T-helper 22 cell (primary cell): ENCODE measurements around the gene LIN54.
"Not testable (repeated sequence)": the region's sequence is repeated elsewhere in the genome, so short reads cannot be mapped to it uniquely, and the experiment has no call there.

Source experiments
- DNase-seq: peaks from one replicate; pipeline ENCODE4 v3.0.0-alpha.2; 2020; ENCODE audit warnings: low read depth

Gene LIN54

DNA sequence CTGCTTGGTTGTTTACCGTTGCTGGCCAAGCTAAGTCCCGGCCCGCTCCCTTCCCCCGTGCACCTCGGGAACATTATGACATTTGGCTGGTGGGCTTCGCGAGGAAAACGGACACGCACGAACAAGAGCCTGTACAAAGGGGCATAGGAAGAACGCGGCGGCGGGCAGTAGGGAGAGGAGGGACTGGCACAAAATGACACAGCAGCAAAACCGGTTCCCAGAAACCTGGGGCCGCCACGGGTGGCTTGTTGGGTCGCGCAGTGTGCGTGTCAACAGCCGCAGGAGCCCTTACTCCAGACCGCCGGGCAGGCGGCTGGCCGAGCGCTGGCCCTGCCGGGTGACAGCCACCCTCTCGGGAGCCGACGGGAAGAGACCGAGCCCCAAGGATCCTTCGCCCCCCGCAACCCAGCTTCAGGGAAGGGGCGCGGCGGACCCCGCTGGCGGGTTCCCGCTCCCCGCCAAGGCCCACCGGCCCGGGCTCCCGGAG lies 1.6 kb upstream of the LIN54 start:
- DNase-seq, result no peak

DNA sequence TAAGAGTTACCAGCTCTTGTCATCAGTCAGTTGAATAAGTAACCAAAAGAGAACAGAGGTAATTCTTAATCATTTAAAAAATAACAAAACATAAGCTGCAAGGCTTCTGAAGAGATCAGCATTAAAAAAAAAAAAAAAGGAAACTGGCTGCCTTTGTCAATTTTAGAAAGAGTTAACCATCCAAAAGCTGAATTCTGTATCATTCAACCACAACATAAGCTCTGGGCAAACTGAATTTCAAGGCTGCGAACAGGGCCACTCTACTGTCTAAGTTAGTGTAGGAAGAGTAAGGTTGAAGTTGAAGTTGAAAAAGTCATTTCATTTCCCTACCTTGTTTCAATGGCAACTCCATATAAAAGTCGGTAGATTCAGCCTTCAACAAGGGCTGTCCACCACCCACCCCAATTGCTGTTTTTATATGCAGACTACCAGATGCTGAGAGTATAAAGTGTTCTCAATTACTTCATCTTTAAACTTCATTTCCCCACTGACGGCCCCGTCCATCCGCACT lies 1.1 kb upstream of the LIN54 start:
- DNase-seq, result no peak

- no peak for DNase-seq
Observed at GRCh38 chr4:83010111-83010521, 507 bp downstream of the LIN54 start.

DNA sequence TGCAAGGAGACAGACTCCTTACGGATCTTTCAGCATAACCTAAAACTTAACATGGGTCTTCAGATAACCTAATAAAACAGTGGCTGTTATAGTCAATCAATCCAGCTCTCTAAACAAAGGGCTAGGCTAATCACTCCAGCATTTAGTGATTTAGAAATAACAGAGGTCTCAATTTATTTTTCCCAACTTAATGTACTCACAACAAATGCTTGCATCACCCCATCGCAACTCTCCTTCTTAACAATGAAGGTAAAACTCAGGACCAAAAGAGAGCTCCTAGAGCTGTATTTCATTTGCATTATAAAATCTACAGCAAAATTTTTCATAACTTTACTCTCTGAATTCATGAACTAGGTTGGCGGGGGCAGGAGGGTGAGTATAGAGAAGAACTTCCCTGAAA lies 1.1 kb downstream of the LIN54 start:
- no peak for DNase-seq

GRCh38 chr4:83003044-83003791 lies 7.4 kb downstream of the LIN54 start:
- not testable (repeated sequence) for DNase-seq

DNA sequence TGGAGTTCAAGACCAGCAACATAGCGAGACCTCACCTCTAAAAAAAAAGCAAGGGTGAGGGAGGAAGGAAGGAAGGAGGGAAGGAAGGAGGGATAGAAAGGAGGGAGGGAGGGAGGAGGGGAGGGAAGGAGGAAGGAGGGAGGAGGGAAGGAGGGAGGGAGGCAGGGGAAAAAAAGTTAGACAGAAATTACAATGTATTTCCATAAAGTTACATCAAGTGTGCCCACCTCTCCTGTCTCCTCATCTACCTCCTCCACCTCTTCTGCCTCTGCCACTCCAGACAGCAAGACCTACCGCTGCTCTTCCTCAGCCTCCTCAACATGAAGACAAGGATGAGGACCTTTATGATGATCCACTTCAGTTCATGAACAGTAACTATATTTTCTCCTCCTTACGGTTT lies 8.3 kb downstream of the LIN54 start:
- DNase-seq, result no peak

- no peak for DNase-seq
Observed at GRCh38 chr4:82998898-82999297, 11.7 kb downstream of the LIN54 start.

GRCh38 chr4:82994834-82995233 lies 15.8 kb downstream of the LIN54 start:
- DNase-seq, result no peak

DNA sequence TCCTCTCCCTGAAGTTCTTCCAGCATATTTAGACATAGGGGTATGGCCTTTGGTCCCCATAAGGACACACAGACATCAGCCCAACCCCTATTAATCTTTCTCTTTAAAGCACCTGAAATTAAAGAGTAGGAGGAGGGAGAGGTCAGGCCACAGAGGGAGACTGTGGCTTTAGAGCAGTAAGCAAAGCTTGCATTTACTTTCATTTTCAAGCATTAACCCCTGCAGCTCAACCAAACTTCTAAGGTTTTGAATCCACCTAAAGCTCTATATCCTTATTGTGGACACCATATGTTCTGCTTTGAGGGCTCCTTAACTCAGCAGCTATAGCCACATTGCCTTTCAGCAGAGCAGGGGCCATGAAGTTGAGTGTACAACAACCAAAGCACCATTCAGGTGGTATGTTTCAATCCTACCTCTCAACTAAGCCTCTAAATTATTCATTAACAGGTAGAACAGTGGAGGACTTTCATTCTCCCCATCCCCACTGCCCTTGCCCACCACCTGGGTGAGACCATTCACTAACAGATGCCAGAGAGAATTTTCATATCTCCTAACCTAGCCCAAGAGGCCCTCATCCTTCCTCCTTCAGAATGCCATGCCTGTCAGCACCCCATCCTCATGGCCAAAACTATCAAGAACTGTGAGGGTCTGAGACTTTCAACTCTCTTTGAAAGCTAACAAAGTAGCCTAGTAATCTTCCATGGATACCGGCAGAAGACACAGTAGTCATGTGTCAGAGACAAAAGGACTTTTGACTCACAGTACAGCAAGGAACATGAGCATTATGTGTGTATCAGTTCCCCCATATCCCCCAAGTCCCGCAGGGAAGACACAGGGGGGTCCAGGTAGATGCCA lies 20.8 kb downstream of the LIN54 start:
- DNase-seq, result no peak

DNA sequence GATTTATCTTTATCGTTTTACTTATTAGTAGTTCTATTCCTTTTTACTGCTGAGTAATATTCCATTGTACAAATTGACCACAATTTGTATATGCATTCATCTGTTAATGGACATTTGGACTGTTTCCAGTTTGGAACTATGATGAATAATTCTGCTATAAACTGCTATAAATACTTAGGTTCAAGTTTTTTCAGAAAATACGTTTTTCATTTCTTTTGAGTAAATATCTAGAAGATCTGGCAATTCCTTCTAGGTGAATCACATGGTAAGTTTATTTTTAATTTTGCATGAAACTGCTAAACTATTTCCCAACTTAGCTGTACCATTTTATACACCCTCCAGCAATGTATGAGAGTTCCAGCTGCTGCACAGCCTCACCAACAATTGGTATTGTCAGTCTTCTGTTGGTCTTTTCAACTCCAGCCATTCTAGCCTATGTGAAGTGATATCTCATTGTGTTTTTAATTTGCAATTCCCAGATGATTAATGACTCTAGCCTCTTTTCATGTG lies 22.2 kb downstream of the LIN54 start:
- no peak for DNase-seq

- DNase-seq, result not testable (repeated sequence)
Observed at GRCh38 chr4:82987519-82987918, 23.1 kb downstream of the LIN54 start.

DNA sequence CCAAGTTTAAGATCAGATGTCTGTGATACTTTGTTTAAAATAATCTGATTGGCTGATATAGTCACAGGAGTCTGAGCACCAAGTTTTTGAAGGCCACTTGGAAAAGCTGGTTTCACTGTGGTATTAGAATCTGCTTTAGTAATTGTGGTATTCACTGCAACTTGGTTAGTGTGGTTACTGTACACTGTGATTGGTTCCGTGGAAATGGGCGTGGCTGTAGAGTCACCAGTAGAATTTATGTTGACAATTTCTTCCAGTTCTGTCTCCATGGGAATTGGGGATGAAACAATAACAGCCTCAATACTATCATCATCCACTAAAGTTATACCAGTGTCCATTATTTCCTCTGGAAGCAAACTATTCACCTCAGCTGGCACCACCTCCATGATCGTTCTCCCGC lies 26.2 kb downstream of the LIN54 start:
- no peak for DNase-seq

GRCh38 chr4:82983444-82983843 lies 27.2 kb downstream of the LIN54 start:
- DNase-seq, result no peak

DNA sequence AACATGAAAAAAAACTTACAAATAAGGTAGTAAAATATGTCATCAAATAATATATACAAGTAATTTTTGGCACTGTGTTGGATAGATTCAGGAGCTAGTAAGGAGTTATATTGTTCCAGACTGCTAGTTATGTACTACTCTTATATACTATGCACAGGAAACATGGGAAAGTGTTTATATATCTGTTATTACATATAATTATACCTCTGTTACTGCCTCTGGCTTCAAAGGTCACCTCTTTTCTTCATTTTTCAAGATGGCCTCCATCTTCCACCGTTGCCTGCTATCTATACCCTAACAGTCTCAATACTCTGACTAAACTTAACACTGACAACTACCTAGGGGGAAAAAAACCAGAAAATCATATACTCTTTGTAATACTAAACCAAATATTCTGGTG lies 29.5 kb downstream of the LIN54 start:
- DNase-seq, result no peak

DNA sequence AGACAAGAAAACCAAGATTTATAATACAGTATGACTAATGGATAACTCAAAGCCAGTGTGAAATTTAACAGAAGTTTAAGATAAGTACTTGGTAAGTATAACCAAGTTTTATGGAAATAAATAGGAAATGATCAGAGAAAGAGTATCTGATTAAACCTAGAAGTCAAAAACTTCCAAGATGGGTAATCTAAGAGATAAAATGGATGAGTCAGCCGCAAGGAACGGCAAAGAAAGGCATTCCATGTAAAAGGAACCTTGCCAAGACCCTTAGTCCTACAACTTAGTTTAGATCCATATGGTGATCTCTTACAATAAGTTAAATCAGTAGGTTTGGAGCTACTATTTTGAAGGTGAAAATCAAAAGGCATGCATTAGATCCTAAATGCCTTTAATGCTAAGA lies 34.8 kb downstream of the LIN54 start:
- DNase-seq, result no peak

DNA sequence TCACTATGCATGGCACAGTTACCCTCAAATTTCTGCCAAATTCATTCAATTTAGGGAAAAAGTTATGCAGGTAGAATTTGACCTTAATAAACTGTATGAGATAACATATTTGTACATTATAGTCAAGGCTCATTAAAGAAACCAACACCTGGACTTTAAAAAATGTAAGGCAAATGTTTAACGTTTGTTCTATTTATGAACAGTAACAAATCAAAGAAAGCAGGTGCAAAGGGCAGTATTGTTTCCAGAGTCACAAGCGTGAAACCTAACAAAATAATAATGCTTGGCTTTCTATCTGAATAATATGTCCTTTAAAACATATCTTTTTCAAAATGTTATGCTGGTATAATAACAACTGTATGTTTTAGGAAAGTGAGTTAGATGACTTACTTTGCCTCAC lies 41.2 kb downstream of the LIN54 start:
- DNase-seq, result no peak

GRCh38 chr4:82968972-82969371 lies 41.7 kb downstream of the LIN54 start:
- DNase-seq, result no peak

DNA sequence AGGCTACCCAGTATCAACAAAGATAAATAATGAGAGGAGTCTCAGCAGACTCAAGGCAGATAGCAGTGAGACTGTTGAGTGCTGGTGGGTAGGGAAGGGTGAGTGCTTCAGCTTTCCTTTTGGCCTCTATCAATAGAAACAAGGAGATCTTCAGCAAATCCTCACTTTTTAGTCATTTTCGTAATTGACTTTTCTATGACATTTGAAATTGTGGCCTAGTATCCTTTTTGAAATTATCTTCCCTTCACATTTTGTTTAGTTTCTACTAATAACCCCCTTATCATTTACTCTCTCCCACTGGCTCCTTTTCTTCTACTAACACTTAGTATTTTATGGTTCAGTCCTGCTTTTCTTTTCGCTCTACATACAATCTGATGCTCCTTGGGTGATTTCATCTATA lies 44.9 kb downstream of the LIN54 start:
- no peak for DNase-seq

DNA sequence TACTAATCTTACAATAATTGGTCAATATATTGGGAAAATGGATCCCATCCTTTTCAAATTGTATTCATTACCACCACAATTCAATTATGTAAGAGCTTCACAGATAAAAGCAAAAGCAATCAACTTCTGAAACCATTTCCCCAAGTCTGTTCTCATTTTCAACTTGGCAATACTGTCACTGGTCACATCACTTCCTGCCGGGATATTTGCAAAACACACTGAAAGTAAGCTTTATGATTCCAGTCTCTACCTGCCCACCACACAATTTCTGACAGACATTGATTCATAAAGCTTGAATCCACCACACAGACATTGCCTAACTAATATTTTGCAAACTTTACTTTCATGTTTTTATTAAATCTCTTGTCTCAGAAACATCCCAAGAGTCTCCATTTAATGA lies 53.6 kb downstream of the LIN54 start:
- no peak for DNase-seq

- DNase-seq, result no peak
Observed at GRCh38 chr4:82954212-82954611, 56.4 kb downstream of the LIN54 start.

- no peak for DNase-seq
Observed at GRCh38 chr4:82951196-82951595, 59.4 kb downstream of the LIN54 start.

DNA sequence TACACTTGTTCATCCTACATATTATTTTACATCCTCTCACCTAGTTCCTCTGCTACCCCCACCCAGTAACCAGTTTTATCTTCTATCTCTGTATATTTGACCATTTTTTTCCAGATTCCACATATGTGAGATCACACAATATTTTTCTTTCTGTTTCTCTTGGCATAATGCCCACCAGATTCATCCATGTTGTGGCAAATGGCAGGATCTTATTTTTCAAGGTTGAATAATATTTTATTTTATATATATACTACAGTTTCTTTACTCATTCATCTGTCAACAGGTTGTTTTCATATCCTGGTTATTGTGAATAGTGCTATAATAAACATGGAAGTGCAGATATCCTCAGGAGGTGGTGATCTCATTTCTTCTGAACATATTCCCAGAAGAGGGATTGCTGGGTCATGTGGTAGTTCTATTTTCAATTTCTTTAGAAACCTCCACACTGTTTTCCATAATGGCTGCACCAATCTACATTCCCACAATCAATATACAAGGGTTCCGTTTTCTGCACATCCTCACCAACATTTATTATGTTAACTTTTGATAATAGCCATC lies 61.9 kb downstream of the LIN54 start:
- no peak for DNase-seq

DNA sequence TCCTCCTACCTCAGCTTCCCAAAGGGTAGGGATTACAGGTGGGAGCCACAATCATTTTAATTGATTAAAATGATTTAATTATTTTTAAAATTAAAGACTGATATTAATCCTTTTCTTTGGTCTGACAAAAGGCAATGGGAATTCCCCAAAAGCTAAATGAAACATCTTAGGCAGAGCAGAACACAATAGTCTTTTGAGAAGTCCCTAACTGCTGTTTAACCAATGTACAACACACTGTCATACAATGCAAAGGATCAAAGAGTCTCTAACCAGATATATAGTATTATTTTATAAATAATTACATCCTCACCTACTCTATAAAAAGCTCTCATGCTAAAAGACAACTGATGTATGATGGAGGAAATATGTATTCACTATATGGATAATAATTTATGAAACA lies 63.1 kb downstream of the LIN54 start:
- DNase-seq, result no peak
